ENCODE measurements around the gene RBM25. TPM values are rescaled to one million over a fixed set of nuclear protein-coding genes. Genes with fewer than 3 reads are reported as not detected.

The RBM25 gene
- total RNA-seq, 3 donors from 2014 or later = 69.9 to 90.6 (median 76.4) TPM

- H3K4me1 ChIP-seq = no peaks in the 10 kb centered on the region
- H3K27ac ChIP-seq = no peak overlapping the region
- H3K9me3 ChIP-seq = no peaks in the 10 kb centered on the region
- no peaks in the 10 kb centered on the region for H3K27me3 ChIP-seq
- no peaks in the 10 kb centered on the region for H3K36me3 ChIP-seq
- no peak for DNase-seq (ENCODE audit: low spot score in 2 of 2)
- H3K4me3 ChIP-seq = no peak overlapping the region
- no peak for TF ChIP-seq CTCF (IDR thresholded peaks at IDR 0.05)
- no peak for TF ChIP-seq POLR2A (IDR thresholded peaks at IDR 0.05)
- no peak for TF ChIP-seq POLR2AphosphoS5 (IDR thresholded peaks at IDR 0.05)
- intact Hi-C loops (cut with DNase I; ENCODE audit: low total_unique reads) = no loop called here
Observed at GRCh38 chr14:73069585-73069984, 11.3 kb downstream of the RBM25 start.

GRCh38 chr14:73091044-73091443, 32.7 kb downstream of the RBM25 start:
- no peak overlapping the region for H3K27ac ChIP-seq
- no peaks in the 10 kb centered on the region for H3K9me3 ChIP-seq
- no peak for TF ChIP-seq POLR2AphosphoS5 (IDR thresholded peaks at IDR 0.05)
- no peak for TF ChIP-seq CTCF (IDR thresholded peaks at IDR 0.05)
- no peak for TF ChIP-seq POLR2A (IDR thresholded peaks at IDR 0.05)
- intact Hi-C loops (cut with DNase I; ENCODE audit: low total_unique reads) = no loop called here
- no peak overlapping the region for H3K4me3 ChIP-seq
- H3K36me3 ChIP-seq = no peaks in the 10 kb centered on the region
- H3K27me3 ChIP-seq = no peaks in the 10 kb centered on the region
- DNase-seq (ENCODE audit: low spot score in 2 of 2) = no peak
- H3K4me1 ChIP-seq = no peaks in the 10 kb centered on the region

GRCh38 chr14:73097421-73097820, 39.1 kb downstream of the RBM25 start:
- H3K36me3 ChIP-seq = peaks cover 13% of the 10 kb centered on the region

GRCh38 chr14:73100334-73100733, 42.0 kb downstream of the RBM25 start:
- Histone ChIP-seq H3K4me1 (no peaks in the 10 kb centered on the region), H3K27me3 (no peaks in the 10 kb centered on the region), H3K4me3 (no peak overlapping the region), H3K36me3 (peaks cover 13% of the 10 kb centered on the region), H3K9me3 (no peaks in the 10 kb centered on the region), H3K27ac (no peak overlapping the region)
- TF ChIP-seq CTCF (IDR thresholded peaks at IDR 0.05) (no peak), POLR2AphosphoS5 (IDR thresholded peaks at IDR 0.05) (no peak), POLR2A (IDR thresholded peaks at IDR 0.05) (no peak)
- no peak for DNase-seq (ENCODE audit: low spot score in 2 of 2)
- intact Hi-C loops (cut with DNase I; ENCODE audit: low total_unique reads) = no loop called here

More at GRCh38 chr14:73097421-73097820, 39.1 kb downstream of the RBM25 start:
- H3K27ac ChIP-seq = no peak overlapping the region
- H3K9me3 ChIP-seq = no peaks in the 10 kb centered on the region
- H3K4me3 ChIP-seq = no peak overlapping the region
- TF ChIP-seq POLR2A (IDR thresholded peaks at IDR 0.05) (no peak), CTCF (IDR thresholded peaks at IDR 0.05) (no peak)
- DNase-seq (ENCODE audit: low spot score in 2 of 2) = no peak
- intact Hi-C loops (cut with DNase I; ENCODE audit: low total_unique reads) = no loop called here
- no peaks in the 10 kb centered on the region for H3K27me3 ChIP-seq
- no peaks in the 10 kb centered on the region for H3K4me1 ChIP-seq

GRCh38 chr14:73102806-73103497, 44.6 kb downstream of the RBM25 start:
- TF ChIP-seq POLR2AphosphoS5 (IDR thresholded peaks at IDR 0.05) (no peak), POLR2A (IDR thresholded peaks at IDR 0.05) (no peak), CTCF (IDR thresholded peaks at IDR 0.05) (no peak)
- no peaks in the 10 kb centered on the region for H3K9me3 ChIP-seq
- no peak for DNase-seq (ENCODE audit: low spot score in 2 of 2)
- no peaks in the 10 kb centered on the region for H3K27me3 ChIP-seq
- no peaks in the 10 kb centered on the region for H3K4me1 ChIP-seq
- intact Hi-C loops (cut with DNase I; ENCODE audit: low total_unique reads) = no loop called here
- no peak overlapping the region for H3K27ac ChIP-seq
- H3K36me3 ChIP-seq = peaks cover 13% of the 10 kb centered on the region
- H3K4me3 ChIP-seq = no peak overlapping the region
